HUES48 (cell line): ENCODE data around the gene RIMBP2.

Source experiments
- H3K27ac ChIP-seq: one replicate; pipeline ENCODE4 v1.7.0; 2013; ENCODE audit warnings: low read depth, low read length, inconsistent platforms
- H3K27me3 ChIP-seq: 2 replicates; pipeline ENCODE4 v1.6.1; 2013; ENCODE audit warnings: mild to moderate bottlenecking, low read length; ENCODE audit not compliant: control insufficient read depth, insufficient read depth
- H3K36me3 ChIP-seq: 2 replicates; pipeline ENCODE4 v1.6.1; 2013; ENCODE audit warnings: low read length; ENCODE audit not compliant: control insufficient read depth, insufficient read depth
- H3K4me1 ChIP-seq: 2 replicates; pipeline ENCODE4 v1.6.1; 2013; ENCODE audit warnings: mild to moderate bottlenecking, low read length; ENCODE audit not compliant: control insufficient read depth, insufficient read depth
- H3K4me3 ChIP-seq: 2 replicates; pipeline ENCODE4 v1.5.1; 2013; ENCODE audit warnings: mild to moderate bottlenecking, low read depth, low read length
- H3K9ac ChIP-seq: 2 replicates; pipeline ENCODE4 v1.6.1; 2013; ENCODE audit warnings: mild to moderate bottlenecking, low read depth, low read length, moderate library complexity
- H3K9me3 ChIP-seq: 2 replicates; pipeline ENCODE4 v1.6.1; 2013; ENCODE audit warnings: low read length; ENCODE audit not compliant: control insufficient read depth, insufficient read depth

Gene RIMBP2

GRCh38 chr12:130577351-130577750 is 138.7 kb downstream of the RIMBP2 start:
- Histone ChIP-seq H3K9me3 (no peaks in the 10 kb centered on the region), H3K4me1 (no peaks in the 10 kb centered on the region), H3K4me3 (no peak overlapping the region), H3K27me3 (no peaks in the 10 kb centered on the region), H3K9ac (no peak overlapping the region), H3K27ac (no peak overlapping the region), H3K36me3 (no peaks in the 10 kb centered on the region)

GRCh38 chr12:130576371-130576816 is 139.7 kb downstream of the RIMBP2 start:
- no peaks in the 10 kb centered on the region for H3K9me3 ChIP-seq
- no peak overlapping the region for H3K9ac ChIP-seq
- H3K36me3 ChIP-seq = no peaks in the 10 kb centered on the region
- no peak overlapping the region for H3K27ac ChIP-seq
- no peak overlapping the region for H3K4me3 ChIP-seq
- H3K4me1 ChIP-seq = no peaks in the 10 kb centered on the region
- H3K27me3 ChIP-seq = no peaks in the 10 kb centered on the region

DNA sequence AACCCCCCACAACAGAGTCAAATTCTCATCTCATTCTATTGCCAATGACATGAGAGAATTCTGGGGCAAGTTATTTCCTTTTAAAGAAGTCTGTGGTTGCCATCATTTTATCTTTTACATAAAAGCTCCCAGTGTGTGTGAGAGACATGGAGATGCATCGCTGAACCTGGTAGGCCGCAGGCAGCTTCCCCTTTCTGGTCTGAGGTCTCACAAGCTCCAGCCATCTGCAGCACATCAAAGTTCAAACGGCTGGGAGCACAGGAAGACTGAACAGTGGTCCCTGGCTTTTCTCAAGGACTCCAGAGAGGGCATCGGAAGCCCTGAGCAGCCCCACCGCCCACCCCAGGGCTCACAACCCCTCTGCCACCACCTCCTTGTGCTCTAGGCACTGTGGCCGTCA is 141.7 kb downstream of the RIMBP2 start:
- Histone ChIP-seq H3K27ac (no peak overlapping the region), H3K27me3 (no peaks in the 10 kb centered on the region), H3K9me3 (no peaks in the 10 kb centered on the region), H3K4me3 (no peak overlapping the region), H3K36me3 (no peaks in the 10 kb centered on the region), H3K4me1 (no peaks in the 10 kb centered on the region), H3K9ac (no peak overlapping the region)

GRCh38 chr12:130573766-130574165 is 142.3 kb downstream of the RIMBP2 start:
- Histone ChIP-seq H3K4me3 (no peak overlapping the region), H3K9ac (no peak overlapping the region), H3K36me3 (no peaks in the 10 kb centered on the region), H3K4me1 (no peaks in the 10 kb centered on the region), H3K27ac (no peak overlapping the region), H3K27me3 (no peaks in the 10 kb centered on the region), H3K9me3 (no peaks in the 10 kb centered on the region)

- Histone ChIP-seq H3K4me1 (no peaks in the 10 kb centered on the region), H3K27ac (no peak overlapping the region), H3K4me3 (no peak overlapping the region), H3K9me3 (no peaks in the 10 kb centered on the region), H3K27me3 (no peaks in the 10 kb centered on the region), H3K9ac (no peak overlapping the region), H3K36me3 (no peaks in the 10 kb centered on the region)
Measured at GRCh38 chr12:130573235-130573634, 142.9 kb downstream of the RIMBP2 start.

GRCh38 chr12:130572553-130572952 is 143.5 kb downstream of the RIMBP2 start:
- H3K4me3 ChIP-seq = no peak overlapping the region
- no peaks in the 10 kb centered on the region for H3K4me1 ChIP-seq
- H3K36me3 ChIP-seq = no peaks in the 10 kb centered on the region
- H3K9ac ChIP-seq = no peak overlapping the region
- H3K9me3 ChIP-seq = no peaks in the 10 kb centered on the region
- no peaks in the 10 kb centered on the region for H3K27me3 ChIP-seq
- no peak overlapping the region for H3K27ac ChIP-seq

- Histone ChIP-seq H3K27me3 (no peaks in the 10 kb centered on the region), H3K9ac (no peak overlapping the region), H3K4me3 (no peak overlapping the region), H3K36me3 (no peaks in the 10 kb centered on the region), H3K27ac (no peak overlapping the region), H3K4me1 (no peaks in the 10 kb centered on the region), H3K9me3 (no peaks in the 10 kb centered on the region)
Measured at GRCh38 chr12:130571734-130572133, 144.4 kb downstream of the RIMBP2 start.

GRCh38 chr12:130571089-130571488 is 145.0 kb downstream of the RIMBP2 start:
- H3K27me3 ChIP-seq = no peaks in the 10 kb centered on the region
- no peak overlapping the region for H3K27ac ChIP-seq
- H3K4me1 ChIP-seq = no peaks in the 10 kb centered on the region

GRCh38 chr12:130569521-130569920 is 146.6 kb downstream of the RIMBP2 start:
- Histone ChIP-seq H3K4me1 (no peaks in the 10 kb centered on the region), H3K4me3 (no peak overlapping the region), H3K27me3 (no peaks in the 10 kb centered on the region), H3K27ac (no peak overlapping the region), H3K9ac (no peak overlapping the region), H3K36me3 (no peaks in the 10 kb centered on the region), H3K9me3 (peaks cover 3% of the 10 kb centered on the region; the same call in 1 of the 2 replicates)

More at GRCh38 chr12:130571089-130571488, 145.0 kb downstream of the RIMBP2 start:
- no peaks in the 10 kb centered on the region for H3K36me3 ChIP-seq
- no peak overlapping the region for H3K4me3 ChIP-seq
- peaks cover 3% of the 10 kb centered on the region; the same call in 1 of the 2 replicates for H3K9me3 ChIP-seq
- no peak overlapping the region for H3K9ac ChIP-seq

GRCh38 chr12:130568501-130568900 is 147.6 kb downstream of the RIMBP2 start:
- no peaks in the 10 kb centered on the region for H3K27me3 ChIP-seq
- H3K4me1 ChIP-seq = no peaks in the 10 kb centered on the region
- H3K36me3 ChIP-seq = no peaks in the 10 kb centered on the region
- H3K9ac ChIP-seq = no peak overlapping the region
- H3K27ac ChIP-seq = no peak overlapping the region
- peaks cover 3% of the 10 kb centered on the region; the same call in 1 of the 2 replicates for H3K9me3 ChIP-seq
- no peak overlapping the region for H3K4me3 ChIP-seq

DNA sequence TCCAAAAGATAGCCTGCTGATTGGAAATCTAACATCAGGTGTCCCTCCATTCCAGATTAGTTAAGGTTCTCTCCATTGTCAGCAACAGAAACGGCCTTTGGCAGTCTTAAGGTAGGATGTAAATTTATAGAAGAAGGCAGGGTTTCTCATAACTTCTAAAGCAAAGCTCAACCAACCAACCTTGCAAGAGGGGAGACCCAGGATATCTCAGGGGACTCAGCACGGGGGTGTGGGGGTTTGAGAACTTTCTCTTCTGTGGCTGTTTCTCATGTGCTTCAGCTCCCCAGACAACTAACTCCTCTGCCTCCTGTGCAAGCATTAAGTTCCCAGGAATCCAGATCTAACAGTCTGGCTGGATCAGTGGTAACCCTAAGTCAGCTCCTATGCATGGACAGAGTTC is 148.1 kb downstream of the RIMBP2 start:
- no peak overlapping the region for H3K4me3 ChIP-seq
- no peaks in the 10 kb centered on the region for H3K4me1 ChIP-seq
- H3K27me3 ChIP-seq = no peaks in the 10 kb centered on the region
- no peaks in the 10 kb centered on the region for H3K36me3 ChIP-seq
- no peak overlapping the region for H3K9ac ChIP-seq
- H3K9me3 ChIP-seq = peaks cover 3% of the 10 kb centered on the region; the same call in 1 of the 2 replicates
- H3K27ac ChIP-seq = no peak overlapping the region
